Hindlimb muscle (tissue), 1 donor: ENCODE results near the gene UGT2B11. TPM values are rescaled to one million over a fixed set of nuclear protein-coding genes. Genes with fewer than 3 reads are reported as not detected.
"Not testable (repeated sequence)": the region's sequence is repeated elsewhere in the genome, so short reads cannot be mapped to it uniquely, and the experiment has no call there.

ENCODE experiments used
- DNase-seq: peaks from one replicate; pipeline ENCODE4 v3.0.0-alpha.2; 2013
- polyA plus RNA-seq: library from polyadenylated mRNA; unstranded; fragments of 120-200 nt; gene quantifications from one replicate; pipeline ENCODE4 v1.2.1, GENCODE V29; 2013; ENCODE audit not compliant: insufficient read length

UGT2B11 gene
- polyA plus RNA-seq, result not detected

DNA sequence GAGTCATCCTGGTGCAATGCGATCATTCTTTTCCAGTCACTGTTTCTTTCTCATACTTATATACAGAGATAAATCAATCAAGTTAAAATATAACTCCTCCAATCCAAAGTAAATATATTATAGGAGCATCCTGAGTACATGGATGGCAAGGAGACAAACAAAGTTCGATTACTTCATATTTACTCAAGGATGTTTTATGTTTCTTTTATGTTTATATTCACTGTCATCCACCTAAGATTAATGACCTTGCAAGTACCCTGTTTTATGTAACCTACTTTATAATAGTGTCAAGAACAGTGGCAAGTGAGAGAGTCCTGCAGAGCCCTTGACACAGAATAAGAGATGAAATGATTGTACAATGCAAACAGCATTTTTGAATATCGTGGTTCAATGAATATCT lies at the start of gene UGT2B11:
TSS of gene UGT2B11 (minus strand) at position 33 of the 400 bp plus-strand sequence. CDS start at position 7, 26 bp downstream.
- no peak for DNase-seq

DNA sequence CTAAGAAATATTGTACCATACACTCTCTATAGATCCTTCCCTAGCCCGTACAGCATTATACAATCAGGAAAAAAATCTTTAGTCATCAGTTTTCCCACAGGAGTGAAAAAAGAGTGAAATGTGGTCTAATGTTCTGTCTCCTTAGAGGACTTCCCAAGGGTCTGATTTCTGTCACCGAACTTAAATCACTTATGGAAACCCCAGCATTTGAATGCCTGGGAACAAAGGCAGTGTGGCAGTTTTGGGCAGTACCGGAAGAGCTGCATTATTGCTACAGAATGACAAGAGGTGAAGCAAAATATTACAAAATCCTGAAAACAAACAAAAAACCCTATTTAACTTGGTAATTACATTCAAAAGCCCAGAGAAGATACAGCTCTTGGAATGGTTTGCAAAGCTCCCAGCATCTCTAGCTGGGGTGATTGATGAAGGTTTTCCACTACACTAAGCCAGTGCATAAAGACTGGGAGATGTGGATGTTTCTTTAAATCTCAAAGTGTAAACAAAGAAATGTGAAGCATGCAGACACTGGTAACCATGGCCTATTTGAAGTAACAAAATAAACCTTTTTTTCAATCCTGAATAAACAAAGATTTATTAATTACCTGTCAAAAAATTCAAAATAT lies 38.7 kb upstream of the UGT2B11 start:
- not testable (repeated sequence) for DNase-seq

DNA sequence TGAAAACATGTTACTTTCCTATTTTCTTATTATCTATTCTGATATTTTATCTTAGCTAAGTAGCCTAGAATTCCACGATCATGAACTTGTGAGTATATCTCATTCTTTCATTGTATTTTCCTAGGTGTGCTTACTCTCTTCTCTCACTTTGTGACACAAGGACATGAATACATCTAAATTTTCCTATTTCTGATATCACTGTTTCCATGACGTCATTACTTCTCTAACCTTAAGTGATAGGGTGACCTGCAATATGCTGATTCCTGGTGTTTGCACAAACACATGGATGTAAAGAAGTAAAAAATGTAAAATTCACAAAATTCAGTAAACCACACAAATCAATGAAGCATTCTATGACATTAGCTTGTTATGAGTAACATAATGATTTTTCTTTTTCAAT lies 36.3 kb upstream of the UGT2B11 start:
- DNase-seq, result not testable (repeated sequence)

DNA sequence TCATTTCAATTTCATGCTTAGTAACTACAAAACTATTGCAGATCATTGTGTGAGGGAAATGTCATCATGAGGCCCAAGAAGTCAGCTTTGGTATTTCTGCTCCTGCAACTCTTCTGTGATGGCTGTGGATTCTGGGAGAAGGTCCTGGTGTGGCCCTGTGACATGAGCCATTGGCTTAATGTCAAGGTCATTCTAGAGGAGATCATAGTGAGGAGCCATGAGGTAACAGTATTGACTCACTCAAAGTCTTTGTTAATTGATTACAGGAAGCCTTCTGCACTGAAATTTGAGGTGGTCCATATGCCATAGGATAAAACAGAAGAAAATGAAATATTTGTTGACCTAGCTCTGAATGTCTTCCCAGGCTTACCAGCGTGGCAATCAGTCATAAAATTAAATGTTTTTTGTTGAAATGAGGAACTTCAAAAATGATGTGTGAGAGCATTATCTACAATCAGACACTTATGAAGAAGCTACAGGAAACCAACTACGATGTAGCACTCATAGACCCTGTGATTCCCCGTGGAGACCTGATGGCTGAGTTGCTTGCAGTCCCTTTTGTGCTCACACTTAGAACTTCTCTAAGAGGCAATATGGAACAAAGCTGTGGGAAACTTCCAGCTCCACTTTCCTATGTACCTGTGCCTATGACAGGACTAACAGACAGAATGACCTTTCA lies 28.2 kb upstream of the UGT2B11 start:
- DNase-seq, result not testable (repeated sequence)

DNA sequence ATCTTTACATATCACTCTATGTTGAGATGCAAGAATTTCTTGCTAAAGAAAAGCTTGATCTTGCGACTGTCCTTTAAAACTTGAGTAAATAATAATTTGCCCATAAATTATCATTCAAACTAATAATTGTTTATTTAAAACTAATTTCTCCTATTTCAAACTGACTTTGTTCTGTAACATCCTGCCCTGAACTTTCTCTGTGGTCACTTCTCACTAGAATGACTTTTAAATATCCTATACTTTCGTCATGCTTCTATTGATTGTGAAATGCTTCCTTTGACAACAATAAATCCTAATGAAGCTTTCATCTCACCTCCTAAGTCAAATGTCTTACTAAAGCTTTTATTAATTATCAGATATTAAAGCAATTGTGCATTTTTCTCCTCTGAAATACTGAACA lies 27.2 kb upstream of the UGT2B11 start:
- DNase-seq, result not testable (repeated sequence)

DNA sequence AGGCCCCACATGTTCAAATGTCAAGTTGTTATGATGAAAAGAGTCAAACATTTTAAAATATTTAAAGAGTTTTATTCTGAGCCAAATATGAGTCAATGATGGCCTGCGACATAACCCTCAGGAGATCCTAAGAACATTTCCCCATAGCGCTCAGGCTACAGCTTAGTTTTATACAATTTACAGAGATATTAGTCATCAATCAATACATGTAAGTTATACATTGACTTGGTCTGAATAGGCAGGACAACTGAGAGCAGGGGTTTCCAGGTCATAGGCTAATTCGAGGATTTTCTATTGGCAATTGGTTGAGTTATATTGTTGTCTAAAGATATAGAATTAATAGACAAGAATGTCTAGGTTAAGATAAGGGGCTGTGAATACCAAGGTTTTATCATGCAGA lies 26.2 kb upstream of the UGT2B11 start:
- not testable (repeated sequence) for DNase-seq

DNA sequence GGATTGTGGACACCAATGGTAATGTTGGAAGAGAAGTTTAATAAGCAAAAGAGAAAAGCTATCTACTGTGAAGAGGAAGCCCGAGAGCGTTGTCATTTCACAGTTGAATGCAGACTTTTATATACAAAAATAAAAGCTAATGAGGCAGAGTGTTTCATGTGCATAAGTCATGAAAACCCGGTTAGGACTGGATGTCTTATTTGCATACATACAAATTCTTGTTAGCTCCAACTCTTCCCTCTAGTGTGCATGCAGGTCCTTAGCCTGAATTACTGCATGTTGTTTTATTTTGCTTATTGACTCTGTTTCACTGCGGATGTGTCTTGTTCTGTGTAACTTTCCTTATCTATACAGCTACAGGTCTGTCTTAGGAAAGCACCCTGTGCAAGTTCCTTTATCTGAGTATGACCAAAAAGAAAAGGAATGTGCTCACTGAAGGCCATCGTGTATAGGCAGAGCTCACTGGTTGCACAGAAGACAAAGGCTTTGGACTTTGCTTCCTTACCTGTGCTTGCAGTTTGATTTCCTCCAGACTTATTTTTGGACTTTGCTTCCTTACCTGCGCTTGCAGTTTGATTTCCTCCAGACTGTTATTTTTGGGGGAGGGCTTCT lies 25.1 kb upstream of the UGT2B11 start:
- no peak for DNase-seq

DNA sequence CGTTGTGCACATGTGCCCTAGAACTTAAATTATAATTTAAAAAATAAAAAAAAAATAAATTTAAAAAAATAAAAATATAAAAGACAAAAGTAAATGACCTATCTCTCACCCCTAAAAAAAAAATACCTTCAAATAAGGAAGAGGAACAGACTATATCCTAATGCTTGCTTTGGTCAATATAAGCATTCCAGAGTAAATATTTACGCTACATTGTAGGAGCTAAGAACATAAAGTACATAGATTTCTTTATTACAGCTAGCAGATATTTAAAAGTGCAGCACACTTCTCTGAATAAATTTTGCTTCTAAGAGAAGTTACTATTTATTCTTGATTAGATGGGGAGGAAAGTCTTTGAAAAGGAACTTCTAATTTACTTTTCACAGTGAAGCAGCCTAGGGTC lies 24.5 kb upstream of the UGT2B11 start:
- no peak for DNase-seq

DNA sequence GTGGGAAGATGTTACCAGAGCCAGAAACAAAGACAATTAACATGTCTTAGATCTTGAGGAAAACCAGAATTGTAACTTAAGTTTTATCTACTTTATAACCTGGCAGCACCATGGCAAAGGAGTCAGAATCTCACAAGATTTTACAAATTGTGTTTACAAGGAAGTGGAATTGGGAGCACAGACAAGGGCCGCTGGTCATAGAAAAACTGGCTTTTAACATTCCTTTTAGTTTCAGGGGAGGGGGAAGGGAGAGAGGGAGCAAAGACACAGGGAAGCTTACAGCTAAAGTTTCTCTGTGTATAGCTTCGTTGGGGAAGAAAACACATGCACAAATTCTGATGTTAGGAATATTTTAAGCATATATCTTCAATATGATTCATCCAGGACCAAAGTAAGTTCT lies 10.3 kb upstream of the UGT2B11 start:
- peak; percentile 4 for DNase-seq

DNA sequence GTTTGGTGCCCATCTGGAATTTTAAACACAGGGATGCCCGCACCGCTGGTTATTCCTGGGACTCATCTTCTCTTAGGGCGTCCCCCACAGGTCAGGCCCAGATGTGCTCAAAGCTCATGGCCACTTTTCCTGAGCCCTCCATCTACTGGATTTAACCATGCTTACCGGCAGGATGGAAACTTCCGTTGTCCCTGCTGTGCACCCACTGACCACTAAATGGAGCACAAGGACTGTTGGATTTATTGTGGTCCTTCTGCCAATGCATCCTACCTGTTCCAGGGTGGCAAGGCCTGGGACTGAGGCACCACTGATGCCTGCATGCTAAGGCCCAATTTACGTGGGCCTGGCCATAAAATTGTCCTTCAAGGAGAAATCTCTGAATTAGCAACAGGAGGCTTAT lies 8.7 kb upstream of the UGT2B11 start:
- not testable (repeated sequence) for DNase-seq

DNA sequence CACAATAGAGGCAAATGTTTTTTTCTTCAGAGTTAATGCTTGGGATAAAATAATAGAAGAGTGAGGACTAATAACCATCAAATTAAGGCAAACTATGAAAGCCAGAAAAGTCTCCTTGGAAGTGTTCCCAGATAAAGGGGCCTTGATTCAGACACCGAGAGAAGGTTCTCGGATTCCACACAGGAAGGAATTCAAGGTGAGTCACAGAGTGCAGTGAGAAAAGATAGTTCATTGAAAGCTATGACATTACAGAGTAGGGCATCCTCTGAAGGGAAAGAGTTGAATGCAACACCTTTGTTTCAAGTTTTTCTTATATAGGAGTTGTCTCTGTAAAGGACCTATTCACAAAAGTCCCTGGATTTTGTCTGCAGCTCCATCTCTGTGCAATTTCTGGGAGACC lies 3.9 kb upstream of the UGT2B11 start:
- not testable (repeated sequence) for DNase-seq

DNA sequence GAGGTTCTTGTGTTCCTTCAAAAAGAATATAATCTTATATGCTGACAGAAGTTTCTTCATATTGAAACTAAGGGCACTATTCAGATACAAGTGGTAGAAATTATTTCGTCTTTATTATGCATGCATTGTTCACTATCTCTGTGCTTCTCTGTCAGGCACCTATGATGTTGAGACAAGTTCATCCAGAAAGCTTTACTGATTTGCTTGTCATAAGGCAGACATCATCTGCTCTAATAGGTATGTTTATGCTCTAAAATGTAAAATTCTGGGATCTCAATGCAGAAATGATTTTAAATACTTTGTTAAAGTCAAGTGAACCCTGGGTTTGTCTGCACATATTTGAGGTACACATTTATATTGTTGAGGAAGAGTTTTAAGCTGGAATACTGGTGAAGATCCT lies 3.6 kb downstream of the UGT2B11 start:
- no peak for DNase-seq

DNA sequence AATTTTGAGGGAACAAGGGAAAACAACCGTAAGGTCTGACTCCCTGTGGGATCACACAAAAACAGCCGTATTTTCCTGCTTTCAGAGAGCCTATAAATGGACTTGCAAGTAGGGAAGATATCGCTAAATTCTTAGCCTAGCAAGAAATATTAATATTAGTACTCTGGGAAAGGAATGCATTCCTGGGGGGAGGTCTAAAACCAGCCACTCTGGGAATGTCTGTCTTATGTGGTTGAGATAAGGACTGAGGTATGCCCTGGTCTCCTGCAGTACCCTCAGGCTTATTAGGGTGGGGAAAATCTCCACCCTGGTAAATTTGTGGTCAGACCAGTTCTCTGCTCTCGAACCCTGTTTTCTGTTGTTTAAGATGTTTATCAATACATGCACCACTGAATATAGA lies 16.0 kb downstream of the UGT2B11 start:
- DNase-seq, result not testable (repeated sequence)

DNA sequence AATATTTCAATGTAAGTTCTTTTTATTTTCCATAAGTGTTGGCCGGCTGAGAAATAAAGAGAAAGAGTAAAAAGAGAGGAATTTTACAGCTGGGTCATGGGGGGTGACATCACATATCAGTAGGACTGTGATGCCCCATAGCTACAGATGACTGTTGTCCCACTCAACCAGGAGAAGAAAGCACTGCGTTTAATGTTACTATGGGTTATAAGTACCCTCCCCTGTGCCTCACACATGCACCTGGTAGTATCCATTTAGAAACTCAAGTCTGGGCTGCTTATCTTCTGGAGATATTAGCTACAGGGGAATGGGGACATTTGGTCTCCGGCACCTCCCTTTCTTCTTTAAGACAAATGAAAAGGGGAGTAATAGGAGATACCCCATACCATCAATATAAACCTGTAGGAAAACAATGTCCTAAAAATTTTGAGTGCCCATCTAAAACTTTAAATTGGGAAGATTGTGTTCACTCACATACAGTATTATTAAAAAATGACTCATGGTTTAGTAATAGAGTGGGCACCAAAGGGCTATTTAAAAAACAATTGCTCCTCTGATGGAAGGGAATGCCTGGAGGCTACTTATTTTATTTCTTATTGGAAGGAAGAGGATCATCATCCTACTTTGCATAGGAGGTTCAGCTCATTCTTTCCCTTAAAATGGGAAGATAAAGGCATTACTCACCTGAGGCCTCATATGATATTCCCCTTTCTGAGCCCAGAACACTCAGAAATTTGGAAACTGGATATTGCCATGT lies 18.2 kb downstream of the UGT2B11 start:
- no peak for DNase-seq

DNA sequence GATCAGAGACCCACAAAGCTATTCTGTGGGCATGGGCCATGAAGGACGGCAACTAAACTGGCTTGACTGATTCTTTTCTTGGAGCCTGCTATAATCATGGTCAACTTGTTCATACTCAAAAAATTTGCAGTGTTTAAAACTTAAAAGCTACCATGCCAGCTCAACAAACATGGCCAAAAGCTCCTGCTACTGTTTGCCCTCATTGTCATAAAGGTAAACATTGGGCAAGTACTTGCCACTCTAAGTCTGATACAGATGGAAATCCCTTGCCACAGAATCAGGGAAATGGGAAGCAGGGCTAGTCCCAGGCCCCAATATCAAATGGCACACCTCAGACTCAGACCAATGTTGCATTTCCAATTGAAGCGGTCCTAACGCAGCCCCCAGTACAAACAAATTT lies 20.4 kb downstream of the UGT2B11 start:
- no peak for DNase-seq

DNA sequence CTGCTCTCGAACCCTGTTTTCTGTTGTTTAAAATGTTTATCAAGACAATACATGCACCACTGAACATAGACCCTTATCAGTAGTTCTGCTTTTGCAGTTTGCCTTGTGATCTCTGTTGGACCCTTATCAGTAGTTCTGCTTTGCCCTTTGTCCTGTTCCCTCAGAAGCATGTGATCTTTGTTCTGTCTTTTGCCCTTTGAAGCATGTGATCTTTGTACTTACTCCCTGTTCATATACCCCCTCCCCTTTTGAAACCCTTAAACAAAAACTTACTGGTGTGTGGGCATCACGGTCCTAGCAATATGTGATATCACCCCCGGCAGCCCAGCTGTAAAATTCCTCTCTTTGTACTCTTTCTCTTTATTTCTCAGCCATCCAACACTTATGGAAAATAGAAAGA lies 22.6 kb downstream of the UGT2B11 start:
- not testable (repeated sequence) for DNase-seq

DNA sequence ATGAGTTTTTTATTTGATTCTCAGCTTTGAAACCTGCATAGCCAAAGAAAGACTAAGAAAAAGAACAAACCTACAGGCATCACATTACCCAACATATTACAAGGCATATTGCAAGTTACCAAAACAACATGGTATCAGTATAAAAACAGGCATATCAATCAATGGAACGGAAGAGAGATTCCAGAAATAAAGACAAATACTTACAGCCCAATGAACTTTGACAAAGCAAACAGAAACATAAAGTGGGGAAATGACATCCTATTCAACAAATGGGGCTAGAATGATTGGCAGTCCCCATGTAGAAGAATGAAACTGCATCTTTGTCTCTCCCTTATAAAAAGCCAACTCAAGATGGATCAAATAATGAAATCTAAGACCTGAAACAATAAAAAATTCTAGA lies 23.9 kb downstream of the UGT2B11 start:
- not testable (repeated sequence) for DNase-seq

DNA sequence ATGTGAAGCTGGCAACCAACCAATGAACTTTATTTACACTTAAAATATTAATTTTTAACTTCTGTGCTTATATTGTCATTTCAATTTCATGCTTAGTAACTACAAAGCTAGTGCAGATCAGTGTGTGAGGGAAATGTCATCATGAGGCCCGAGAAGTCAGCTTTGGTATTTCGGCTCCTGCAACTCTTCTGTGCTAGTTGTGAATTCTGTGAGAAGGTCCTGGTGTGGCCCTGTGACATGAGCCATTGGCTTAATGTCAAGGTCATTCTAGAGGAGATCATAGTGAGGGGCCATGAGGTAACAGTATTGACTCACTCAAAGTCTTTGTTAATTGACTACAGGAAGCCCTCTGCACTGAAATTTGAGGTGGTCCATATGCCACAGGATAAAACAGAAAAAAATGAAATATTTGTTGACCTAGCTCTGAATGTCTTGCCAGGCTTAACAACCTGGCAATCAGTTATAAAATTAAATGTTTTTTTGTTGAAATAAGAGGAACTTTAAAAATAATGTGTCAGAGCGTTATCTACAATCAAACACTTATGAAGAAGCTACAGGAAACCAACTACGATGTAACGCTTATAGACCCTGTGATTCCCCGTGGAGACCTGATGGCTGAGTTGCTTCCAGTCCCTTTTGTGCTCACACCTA lies 32.9 kb downstream of the UGT2B11 start:
- not testable (repeated sequence) for DNase-seq

DNA sequence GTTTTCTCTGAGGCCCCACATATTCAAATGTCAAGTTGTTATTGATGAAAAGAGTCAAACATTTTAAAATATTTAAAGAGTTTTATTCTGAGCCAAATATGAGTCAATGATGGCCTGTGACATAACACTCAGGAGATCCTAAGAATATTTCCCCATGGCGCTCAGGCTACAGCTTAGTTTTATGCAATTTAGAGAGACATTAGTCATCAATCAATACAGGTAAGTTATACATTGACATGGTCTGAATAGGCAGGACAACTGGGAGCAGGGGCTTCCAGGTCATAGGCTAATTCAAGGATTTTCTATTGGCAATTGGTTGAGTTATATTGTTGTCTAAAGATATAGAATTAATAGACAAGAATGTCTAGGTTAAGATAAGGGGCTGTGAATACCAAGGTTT lies 34.7 kb downstream of the UGT2B11 start:
- DNase-seq, result not testable (repeated sequence)

DNA sequence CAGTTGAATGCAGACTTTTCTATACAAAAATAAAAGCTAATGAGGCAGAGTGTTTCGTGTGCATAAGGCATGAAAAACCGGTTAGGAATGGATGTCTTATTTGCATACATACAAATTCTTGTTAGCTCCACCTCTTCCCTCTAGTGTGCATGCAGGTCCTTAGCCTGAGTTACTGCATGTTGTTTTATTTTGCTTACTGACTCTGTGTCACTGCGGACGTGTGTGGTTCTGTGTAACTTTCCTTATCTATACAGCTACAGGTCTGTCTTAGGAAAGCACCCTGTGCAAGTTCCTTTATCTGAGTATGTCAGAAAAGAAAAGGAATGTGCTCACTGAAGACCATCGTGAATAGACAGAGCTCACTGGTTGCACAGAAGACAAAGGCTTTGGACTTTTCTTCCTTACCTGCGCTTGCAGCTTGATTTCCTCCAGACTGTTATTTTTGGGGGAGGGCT lies 35.8 kb downstream of the UGT2B11 start:
- not testable (repeated sequence) for DNase-seq

DNA sequence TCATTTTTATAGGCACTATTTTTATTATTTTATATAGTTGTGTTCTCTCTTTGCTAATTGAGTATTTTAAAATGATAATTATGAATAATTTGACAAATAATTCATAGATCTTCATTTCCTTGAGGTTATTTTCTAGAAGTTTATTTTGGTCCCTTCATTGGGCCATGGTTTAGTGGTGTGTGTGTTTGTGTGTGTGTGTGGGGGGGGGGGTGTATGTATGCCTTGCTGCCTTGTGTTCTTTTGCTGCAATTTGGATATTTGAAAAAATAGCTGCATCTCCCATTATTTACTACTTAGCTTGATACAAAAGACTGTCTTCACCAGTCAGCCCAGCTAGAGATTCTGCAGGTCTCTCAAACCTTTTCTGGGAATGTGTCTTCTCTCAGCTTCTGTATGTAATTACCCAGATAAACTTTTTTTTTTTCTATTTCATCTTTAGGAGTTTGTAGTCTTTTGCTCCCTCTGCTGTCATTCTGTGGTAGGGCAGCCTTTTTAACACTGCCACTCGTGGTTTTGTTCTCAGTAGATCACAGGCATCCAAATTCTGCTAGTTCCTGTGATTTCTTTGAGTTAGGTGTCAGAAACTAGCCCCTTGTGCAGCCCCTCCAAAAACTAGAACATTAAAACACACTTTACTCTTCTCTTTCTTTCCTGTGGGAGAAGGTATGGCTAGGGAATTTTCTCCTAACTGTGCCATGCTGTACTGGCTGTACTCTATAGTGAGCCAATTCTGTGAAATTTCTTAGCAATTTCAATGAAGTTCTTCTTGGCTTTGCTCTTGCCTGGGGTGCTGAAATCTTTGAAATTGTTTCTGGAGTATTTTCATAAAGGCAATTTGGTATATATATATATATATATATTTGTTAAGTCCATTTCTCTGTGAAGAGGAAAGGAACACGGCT lies 44.1 kb downstream of the UGT2B11 start:
- peak; percentile 12 for DNase-seq
